Activated CD8-positive, alpha-beta memory T cell treated with anti-CD3 and anti-CD28 coated beads, Interleukin-2, amount 10 ng/mL, durations not matched to agents 7 days and 5 days (primary cell): ENCODE measurements around the gene AAMP. TPM values are rescaled to one million over a fixed set of nuclear protein-coding genes. Genes with fewer than 3 reads are reported as not detected.

Experiments used
- ATAC-seq: fragments of 150-1000 bp; cut with Tn5 transposase; one replicate; pipeline ENCODE4 v1.10.0; 2021; ENCODE audit warnings: moderate library complexity
- CTCF ChIA-PET: fragments of 350-600 bp; sonication (Branson Sonifier 250); formaldehyde crosslinking; loops from one replicate; lab custom pipeline; 2021; ENCODE audit warnings: antibody characterized with exemption; lab: Charles Lee
- DNase-seq: peaks from one replicate; pipeline ENCODE4 v3.0.0-alpha.2; 2020
- H3K27ac Mint-ChIP-seq: one replicate; pipeline ENCODE4 v1.8.0; 2021; ENCODE audit warnings: mild to moderate bottlenecking, mixed read lengths
- H3K27me3 Mint-ChIP-seq: one replicate; pipeline ENCODE4 v1.8.0; 2021; ENCODE audit warnings: mixed read lengths
- H3K36me3 Mint-ChIP-seq: one replicate; pipeline ENCODE4 v1.8.0; 2021; ENCODE audit warnings: mild to moderate bottlenecking, mixed read lengths
- H3K4me1 Mint-ChIP-seq: one replicate; pipeline ENCODE4 v1.8.0; 2021; ENCODE audit warnings: mixed read lengths
- H3K4me3 Mint-ChIP-seq: one replicate; pipeline ENCODE4 v1.8.0; 2021; ENCODE audit warnings: mild to moderate bottlenecking, moderate library complexity, mixed read lengths
- H3K9me3 Mint-ChIP-seq: one replicate; pipeline ENCODE4 v1.8.0; 2022; ENCODE audit warnings: low read depth, mixed read lengths
- total RNA-seq, 2 experiments: library from RNA; stranded (reverse); gene quantifications; one replicate each; pipeline ENCODE4 v1.2.3, GENCODE V29; 2021

The AAMP gene
- total RNA-seq, 2 experiments from 2014 or later = 49.5 to 61.4 TPM

- Mint-ChIP-seq H3K9me3 (no peaks in the 10 kb centered on the region), H3K27me3 (no peaks in the 10 kb centered on the region), H3K27ac (no peak overlapping the region), H3K4me3 (no peak overlapping the region), H3K4me1 (peaks cover 6% of the 10 kb centered on the region), H3K36me3 (no peaks in the 10 kb centered on the region)
- no peak for DNase-seq
- no peak for ATAC-seq
- CTCF ChIA-PET = interaction anchor here (0.5 to 1.5 kb wide), 5 partner anchors 11 to 541 kb away, joined by 3 to 5 read pairs (median 3); no protein-coding TSS in a partner anchor
These were observed 36.4 kb upstream of the AAMP start for GRCh38 chr2:218306184-218306920.

GRCh38 chr2:218305383-218305782, 35.4 kb upstream of the AAMP start:
- H3K27ac Mint-ChIP-seq = no peak overlapping the region
- H3K36me3 Mint-ChIP-seq = no peaks in the 10 kb centered on the region
- H3K27me3 Mint-ChIP-seq = no peaks in the 10 kb centered on the region
- ATAC-seq (no peak), DNase-seq (no peak)
- H3K9me3 Mint-ChIP-seq = no peaks in the 10 kb centered on the region
- no peak overlapping the region for H3K4me3 Mint-ChIP-seq
- CTCF ChIA-PET = interaction anchor here (1.3 to 1.5 kb wide), 2 partner anchors 12 kb away, joined by 3 to 4 read pairs; no protein-coding TSS in a partner anchor
- peaks cover 10% of the 10 kb centered on the region for H3K4me1 Mint-ChIP-seq

- no peaks in the 10 kb centered on the region for H3K36me3 Mint-ChIP-seq
- no peaks in the 10 kb centered on the region for H3K27me3 Mint-ChIP-seq
- H3K9me3 Mint-ChIP-seq = no peaks in the 10 kb centered on the region
- H3K27ac Mint-ChIP-seq = peak overlapping the region; percentile 76
- peak; percentile 96 for ATAC-seq
- CTCF ChIA-PET = interaction anchor here (0.7 to 2.4 kb wide), 25 partner anchors 8 to 546 kb away, joined by 3 to 22 read pairs (median 4); partner anchors contain the start of genes CATIP and CTDSP1
- peak; percentile 94 for DNase-seq
- H3K4me1 Mint-ChIP-seq = peaks cover 8% of the 10 kb centered on the region
- no peak overlapping the region for H3K4me3 Mint-ChIP-seq
These were observed 31.4 kb upstream of the AAMP start for GRCh38 chr2:218301176-218301819.

GRCh38 chr2:218300141-218300540, 30.2 kb upstream of the AAMP start:
- H3K27ac Mint-ChIP-seq = no peak overlapping the region
- no peaks in the 10 kb centered on the region for H3K9me3 Mint-ChIP-seq
- H3K27me3 Mint-ChIP-seq = no peaks in the 10 kb centered on the region
- peaks cover 9% of the 10 kb centered on the region for H3K4me1 Mint-ChIP-seq
- CTCF ChIA-PET = interaction anchor here (0.6 to 3.1 kb wide), 5 partner anchors 11 to 96 kb away, joined by 3 to 10 read pairs (median 3); partner anchors contain the start of gene CATIP
- no peak overlapping the region for H3K4me3 Mint-ChIP-seq
- H3K36me3 Mint-ChIP-seq = no peaks in the 10 kb centered on the region
- DNase-seq (no peak), ATAC-seq (no peak)

- Mint-ChIP-seq H3K4me3 (no peak overlapping the region), H3K36me3 (no peaks in the 10 kb centered on the region), H3K9me3 (no peaks in the 10 kb centered on the region), H3K27me3 (no peaks in the 10 kb centered on the region), H3K27ac (no peak overlapping the region), H3K4me1 (peaks cover 22% of the 10 kb centered on the region)
- no peak for DNase-seq
- no peak for ATAC-seq
- CTCF ChIA-PET = interaction anchor here (1.0 to 3.1 kb wide), 6 partner anchors 11 to 549 kb away, joined by 3 to 10 read pairs (median 6); partner anchors contain the start of genes CATIP and PNKD
These were observed 28.5 kb upstream of the AAMP start for GRCh38 chr2:218298314-218298875.

GRCh38 chr2:218296847-218297246, 26.9 kb upstream of the AAMP start:
- Mint-ChIP-seq H3K27me3 (no peaks in the 10 kb centered on the region), H3K27ac (no peak overlapping the region), H3K9me3 (no peaks in the 10 kb centered on the region), H3K4me1 (peaks cover 31% of the 10 kb centered on the region), H3K36me3 (no peaks in the 10 kb centered on the region), H3K4me3 (no peak overlapping the region)
- no peak for ATAC-seq
- CTCF ChIA-PET = interaction anchor here (1.0 to 15.3 kb wide), 7 partner anchors 11 to 110 kb away, joined by 3 to 243 read pairs (median 4); partner anchors contain the start of genes AAMP, CATIP and PNKD
- DNase-seq = no peak

- no peak for ATAC-seq
- no peaks in the 10 kb centered on the region for H3K9me3 Mint-ChIP-seq
- no peak overlapping the region for H3K4me3 Mint-ChIP-seq
- CTCF ChIA-PET = interaction anchor here (1.0 to 15.3 kb wide), 9 partner anchors 10 to 110 kb away, joined by 3 to 243 read pairs (median 4); partner anchors contain the start of genes AAMP, CATIP and PNKD
- no peaks in the 10 kb centered on the region for H3K27me3 Mint-ChIP-seq
- peaks cover 31% of the 10 kb centered on the region for H3K4me1 Mint-ChIP-seq
- H3K36me3 Mint-ChIP-seq = no peaks in the 10 kb centered on the region
- H3K27ac Mint-ChIP-seq = no peak overlapping the region
- no peak for DNase-seq
These were observed 26.3 kb upstream of the AAMP start for GRCh38 chr2:218296200-218296599.

GRCh38 chr2:218295029-218295428, 25.1 kb upstream of the AAMP start:
- no peak for DNase-seq
- Mint-ChIP-seq H3K27ac (no peak overlapping the region), H3K9me3 (no peaks in the 10 kb centered on the region), H3K36me3 (no peaks in the 10 kb centered on the region), H3K4me1 (peaks cover 39% of the 10 kb centered on the region), H3K27me3 (no peaks in the 10 kb centered on the region), H3K4me3 (no peak overlapping the region)
- ATAC-seq = no peak
- CTCF ChIA-PET = interaction anchor here (1.5 to 15.3 kb wide), 4 partner anchors 9 to 72 kb away, joined by 3 to 243 read pairs (median 11); partner anchors contain the start of genes AAMP and PNKD

- Mint-ChIP-seq H3K27ac (no peak overlapping the region), H3K36me3 (no peaks in the 10 kb centered on the region), H3K4me3 (no peak overlapping the region), H3K9me3 (no peaks in the 10 kb centered on the region), H3K27me3 (no peaks in the 10 kb centered on the region), H3K4me1 (peaks cover 44% of the 10 kb centered on the region)
- ATAC-seq = no peak
- no peak for DNase-seq
- CTCF ChIA-PET = interaction anchor here (1.1 to 15.3 kb wide), 3 partner anchors 8 to 21 kb away, joined by 5 to 243 read pairs (median 18); partner anchors contain the start of genes AAMP and PNKD
These were observed 24.6 kb upstream of the AAMP start for GRCh38 chr2:218294430-218295022.

- Mint-ChIP-seq H3K27ac (peak overlapping the region; percentile 15), H3K27me3 (no peaks in the 10 kb centered on the region), H3K9me3 (no peaks in the 10 kb centered on the region), H3K4me1 (peaks cover 49% of the 10 kb centered on the region), H3K36me3 (no peaks in the 10 kb centered on the region), H3K4me3 (no peak overlapping the region)
- CTCF ChIA-PET = interaction anchor here (0.7 to 15.3 kb wide), 13 partner anchors 8 to 701 kb away, joined by 3 to 243 read pairs (median 4); partner anchors contain the start of genes AAMP, PNKD and TTLL4
- DNase-seq (no peak), ATAC-seq (no peak)
These were observed 23.9 kb upstream of the AAMP start for GRCh38 chr2:218293715-218294429.

GRCh38 chr2:218292048-218293014, 22.4 kb upstream of the AAMP start, which contains the start of gene TMBIM1:
Gene TMBIM1, minus strand, starts transcription at chr2:218292503. Its CDS starts 10,362 bp downstream, at chr2:218282141.
- Mint-ChIP-seq H3K9me3 (no peaks in the 10 kb centered on the region), H3K36me3 (no peaks in the 10 kb centered on the region), H3K4me3 (peak within 1 kb of the TSS; percentile 86), H3K27ac (peak within 1 kb of the TSS; percentile 91), H3K27me3 (no peaks in the 10 kb centered on the region), H3K4me1 (peaks cover 61% of the 10 kb centered on the region)
- CTCF ChIA-PET = interaction anchor here (0.6 to 15.3 kb wide), 14 partner anchors 9 to 555 kb away, joined by 3 to 243 read pairs (median 5); partner anchors contain the start of genes AAMP, CATIP, CTDSP1 and CXCR1
- DNase-seq (peak; percentile 80), ATAC-seq (peak; percentile 91)
